NT2/D1 (cell line): Measurements from ENCODE around the gene IL19.

ENCODE experiments used
- YY1 ChIP-seq: IDR thresholded peaks from 2 replicates; pipeline ENCODE4 v1.6.1; 2011; ENCODE audit not compliant: insufficient read length, insufficient read depth
- ZNF274 ChIP-seq: IDR thresholded peaks from 2 replicates; pipeline ENCODE4 v1.6.1; 2011; ENCODE audit warnings: mild to moderate bottlenecking, low read depth, low read length

GRCh38 chr1:206873603-206874188, 103.1 kb downstream of the IL19 start:
- TF ChIP-seq YY1 (no peak), ZNF274 (no peak)
